CD4-positive, alpha-beta T cell (primary cell): Measurements from ENCODE around the gene ZNF830. TPM values are rescaled to one million over a fixed set of nuclear protein-coding genes. Genes with fewer than 3 reads are reported as not detected.

ENCODE experiments used
- ATAC-seq: fragments of 200-7000 bp; cut with Tn5 transposase; one replicate; pipeline ENCODE4 v1.10.0; 2022; ENCODE audit warnings: mild to moderate bottlenecking; ENCODE audit not compliant: poor library complexity
- CTCF ChIA-PET: fragments of 350-600 bp; sonication (Branson Sonifier 250); formaldehyde crosslinking; loops from one replicate; lab custom pipeline; 2021; ENCODE audit warnings: antibody characterized with exemption, inconsistent platforms; lab: Charles Lee
- POLR2A ChIA-PET: fragments of 350-600 bp; sonication (Branson Sonifier 250); formaldehyde crosslinking; loops from one replicate; lab custom pipeline; 2021; ENCODE audit warnings: antibody characterized with exemption, inconsistent platforms; lab: Charles Lee
- DNase-seq, 14 experiments: peaks; one replicate each; pipeline ENCODE4 v3.0.0-alpha.2; 2013 to 2020; ENCODE audit warnings: mixed read lengths in 2 of 14
- H3K27ac ChIP-seq, 2 donors: one replicate each; pipeline versions ENCODE4 v1.5.1 to v1.7.0; 2013; ENCODE audit warnings: low read length in 2 of 2, low read depth in 1 of 2, mild to moderate bottlenecking in 1 of 2
- H3K27me3 ChIP-seq, 2 experiments: 1 replicate in 1 of 2; 2 replicates in 1 of 2; pipeline versions ENCODE4 v1.6.1 to v1.7.0; 2013; ENCODE audit warnings: low read length in 2 of 2, control low read depth in 1 of 2, mild to moderate bottlenecking in 1 of 2, moderate library complexity in 1 of 2; ENCODE audit not compliant: insufficient read depth in 2 of 2, control insufficient read depth in 1 of 2
- H3K36me3 ChIP-seq: one replicate; pipeline ENCODE4 v1.6.1; 2013; ENCODE audit warnings: low read length, control low read depth; ENCODE audit not compliant: insufficient read depth
- H3K4me1 ChIP-seq: one replicate; pipeline ENCODE4 v1.6.1; 2013; ENCODE audit warnings: low read length, control low read depth; ENCODE audit not compliant: insufficient read depth
- H3K4me3 ChIP-seq: one replicate; pipeline ENCODE4 v1.5.1; 2013; ENCODE audit warnings: mild to moderate bottlenecking, low read length, moderate library complexity
- H3K9me3 ChIP-seq, 2 experiments: 1 replicate in 1 of 2; 2 replicates in 1 of 2; pipeline versions ENCODE4 v1.6.1 to v1.7.0; 2013; ENCODE audit warnings: low read length in 2 of 2, mild to moderate bottlenecking in 2 of 2, control low read depth in 1 of 2, moderate library complexity in 1 of 2; ENCODE audit not compliant: control insufficient read depth in 1 of 2, insufficient read depth in 1 of 2
- H3K27ac Mint-ChIP-seq: one replicate; pipeline ENCODE4 v1.8.0; 2020; ENCODE audit warnings: mixed read lengths
- H3K27me3 Mint-ChIP-seq: one replicate; pipeline ENCODE4 v1.8.0; 2021; ENCODE audit warnings: mixed read lengths
- H3K36me3 Mint-ChIP-seq: one replicate; pipeline ENCODE4 v1.8.0; 2021; ENCODE audit warnings: low read depth, mixed read lengths
- H3K4me1 Mint-ChIP-seq: one replicate; pipeline ENCODE4 v1.8.0; 2021; ENCODE audit warnings: low read depth, mixed read lengths
- H3K4me3 Mint-ChIP-seq: one replicate; pipeline ENCODE4 v1.8.0; 2020; ENCODE audit warnings: mild to moderate bottlenecking, mixed read lengths
- H3K9me3 Mint-ChIP-seq: one replicate; pipeline ENCODE4 v1.8.0; 2020; ENCODE audit warnings: mixed read lengths
- intact Hi-C, 2 experiments: fragments of 100-400 bp; cut with DNase I in 1 of 2; cut with micrococcal nuclease in 1 of 2; formaldehyde crosslinking; loops; one replicate each; pipeline versions ENCODE4 v1.15.1 to v1.9.0; 2023 to 2025; cut with DNase I, micrococcal nuclease
- total RNA-seq, 174 experiments: library from RNA in 2 of 174; stranded (reverse) in 2 of 174; gene quantifications; one replicate each; pipeline ENCODE4 v1.2.3 and lab custom pipeline; 2021 to 2026
- TF ChIP-seq, protein P1 (sequence below): fragments of 200-600 bp; IDR thresholded peaks from one replicate; pipeline ENCODE4 v1.8.0; 2022; ENCODE audit warnings: antibody characterized with exemption, mild to moderate bottlenecking

The ZNF830 gene
- total RNA-seq, 2 experiments from 2014 or later, result 34.4 to 39.0 TPM

DNA sequence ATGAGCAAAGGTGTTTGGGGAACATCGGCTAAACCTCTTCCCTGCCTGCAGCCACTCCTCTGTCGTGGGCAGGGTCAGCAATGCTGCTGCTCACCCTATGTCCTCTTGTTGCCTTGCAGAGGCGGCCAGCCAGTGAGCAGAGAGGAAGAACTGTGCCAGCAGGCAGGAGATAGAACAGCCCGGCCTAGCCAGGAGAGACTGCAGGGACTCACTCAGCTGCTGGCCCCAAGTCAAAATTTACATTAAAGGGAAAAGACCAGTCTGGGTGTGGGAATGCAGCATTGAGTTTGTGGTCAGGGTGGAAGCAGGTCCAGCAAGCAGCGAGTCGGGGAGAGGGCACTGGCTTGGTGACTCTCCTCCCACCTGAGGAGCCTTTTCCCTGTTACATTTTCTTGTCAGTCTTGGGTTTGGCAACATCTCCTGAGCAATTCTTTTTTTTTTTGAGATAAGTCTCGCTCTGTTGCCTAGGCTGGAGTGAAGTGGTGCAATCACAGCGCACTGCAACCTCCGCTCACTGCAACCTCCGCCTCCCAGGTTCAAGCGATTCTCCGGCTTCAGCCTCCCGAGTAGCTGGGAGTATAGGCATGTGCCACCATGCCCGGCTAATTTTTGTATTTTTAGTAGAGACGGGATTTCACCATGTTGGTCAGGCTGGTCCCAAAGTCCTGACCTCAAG lies 41.7 kb downstream of the ZNF830 start:
- H3K27me3 ChIP-seq, result no peaks in the 10 kb centered on the region
- Mint-ChIP-seq H3K27ac (no peak overlapping the region), H3K4me3 (no peak overlapping the region), H3K36me3 (peaks cover 75% of the 10 kb centered on the region), H3K4me1 (peaks cover 10% of the 10 kb centered on the region), H3K27me3 (no peaks in the 10 kb centered on the region), H3K9me3 (no peaks in the 10 kb centered on the region)
- H3K4me1 ChIP-seq, result peaks cover 7% of the 10 kb centered on the region
- intact Hi-C loops, result no loop called here
- ChIA-PET CTCF (no interaction called here), POLR2A (interaction anchor here (0.6 to 1.9 kb wide), 3 partner anchors 19 to 87 kb away, joined by 3 to 5 read pairs (median 4); no protein-coding TSS in a partner anchor)
- no peaks in the 10 kb centered on the region for H3K9me3 ChIP-seq
- TF ChIP-seq, protein P1, sequence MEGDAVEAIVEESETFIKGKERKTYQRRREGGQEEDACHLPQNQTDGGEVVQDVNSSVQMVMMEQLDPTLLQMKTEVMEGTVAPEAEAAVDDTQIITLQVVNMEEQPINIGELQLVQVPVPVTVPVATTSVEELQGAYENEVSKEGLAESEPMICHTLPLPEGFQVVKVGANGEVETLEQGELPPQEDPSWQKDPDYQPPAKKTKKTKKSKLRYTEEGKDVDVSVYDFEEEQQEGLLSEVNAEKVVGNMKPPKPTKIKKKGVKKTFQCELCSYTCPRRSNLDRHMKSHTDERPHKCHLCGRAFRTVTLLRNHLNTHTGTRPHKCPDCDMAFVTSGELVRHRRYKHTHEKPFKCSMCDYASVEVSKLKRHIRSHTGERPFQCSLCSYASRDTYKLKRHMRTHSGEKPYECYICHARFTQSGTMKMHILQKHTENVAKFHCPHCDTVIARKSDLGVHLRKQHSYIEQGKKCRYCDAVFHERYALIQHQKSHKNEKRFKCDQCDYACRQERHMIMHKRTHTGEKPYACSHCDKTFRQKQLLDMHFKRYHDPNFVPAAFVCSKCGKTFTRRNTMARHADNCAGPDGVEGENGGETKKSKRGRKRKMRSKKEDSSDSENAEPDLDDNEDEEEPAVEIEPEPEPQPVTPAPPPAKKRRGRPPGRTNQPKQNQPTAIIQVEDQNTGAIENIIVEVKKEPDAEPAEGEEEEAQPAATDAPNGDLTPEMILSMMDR, result no peak
- DNase-seq, result no peak
- no peak overlapping the region for H3K4me3 ChIP-seq
- H3K36me3 ChIP-seq, result peaks cover 49% of the 10 kb centered on the region
- H3K27ac ChIP-seq, result no peak overlapping the region
- no peak for ATAC-seq

DNA sequence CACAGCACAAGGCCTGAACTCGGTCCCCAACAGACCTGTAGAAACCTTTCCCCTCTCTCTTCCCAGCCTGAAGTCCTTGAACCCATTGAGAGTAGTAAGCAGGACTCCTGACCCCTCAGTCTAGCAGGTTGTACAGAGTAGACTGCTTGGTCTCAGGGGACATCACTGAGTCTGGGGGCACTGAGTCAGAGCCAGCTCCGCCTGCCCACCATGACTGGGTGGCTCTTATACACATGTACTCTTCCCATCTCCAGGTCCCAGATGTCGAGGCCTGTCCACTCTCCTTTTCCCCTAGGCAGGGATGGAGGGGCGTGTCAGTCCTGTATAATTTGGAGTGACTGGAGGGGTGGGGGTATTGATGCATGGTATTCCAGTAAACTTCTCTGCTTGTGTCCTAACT lies 42.4 kb downstream of the ZNF830 start:
- no peaks in the 10 kb centered on the region for H3K27me3 Mint-ChIP-seq
- DNase-seq (no peak), ATAC-seq (no peak)
- TF ChIP-seq, protein P1, result no peak
- intact Hi-C loops, result no loop called here
- no peak overlapping the region for H3K27ac Mint-ChIP-seq
- POLR2A ChIA-PET, result interaction anchor here (1.9 kb wide), 1 partner anchor 86 kb away, joined by 5 read pairs; no protein-coding TSS in a partner anchor
- H3K9me3 Mint-ChIP-seq, result no peaks in the 10 kb centered on the region
- Histone ChIP-seq H3K27me3 (no peaks in the 10 kb centered on the region), H3K36me3 (peaks cover 47% of the 10 kb centered on the region), H3K4me1 (no peaks in the 10 kb centered on the region), H3K9me3 (no peaks in the 10 kb centered on the region), H3K4me3 (no peak overlapping the region), H3K27ac (no peak overlapping the region)
- H3K4me3 Mint-ChIP-seq, result no peak overlapping the region
- H3K36me3 Mint-ChIP-seq, result peaks cover 75% of the 10 kb centered on the region
- H3K4me1 Mint-ChIP-seq, result peaks cover 6% of the 10 kb centered on the region
- CTCF ChIA-PET, result no interaction called here

DNA sequence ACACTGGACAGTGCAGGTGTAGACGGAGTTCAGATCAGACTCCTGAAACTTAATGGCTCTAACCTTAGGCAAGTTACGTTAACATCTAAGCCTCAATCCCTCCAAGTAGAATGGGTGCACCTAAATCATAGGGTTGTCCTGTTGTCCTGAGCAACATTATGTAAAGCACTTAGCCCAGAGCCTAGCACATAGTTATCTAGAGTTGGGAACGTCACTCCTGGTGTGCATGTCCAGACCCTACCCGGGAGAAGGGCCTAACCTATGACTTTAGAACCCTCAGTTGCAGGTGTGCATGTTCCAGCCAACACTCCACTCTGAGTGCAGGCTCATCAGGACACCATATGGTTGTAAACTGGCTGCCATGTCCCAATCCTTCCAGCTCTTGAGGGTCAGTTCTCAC lies 45.0 kb downstream of the ZNF830 start:
- Mint-ChIP-seq H3K36me3 (peaks cover 89% of the 10 kb centered on the region), H3K4me3 (no peak overlapping the region), H3K9me3 (no peaks in the 10 kb centered on the region), H3K4me1 (peaks cover 6% of the 10 kb centered on the region), H3K27me3 (no peaks in the 10 kb centered on the region), H3K27ac (peak overlapping the region; percentile 73)
- ATAC-seq, result no peak
- Histone ChIP-seq H3K9me3 (no peaks in the 10 kb centered on the region), H3K4me1 (no peaks in the 10 kb centered on the region), H3K4me3 (no peak overlapping the region), H3K27ac (no peak overlapping the region), H3K36me3 (peaks cover 59% of the 10 kb centered on the region), H3K27me3 (no peaks in the 10 kb centered on the region)
- TF ChIP-seq, protein P1, result no peak
- ChIA-PET POLR2A (interaction anchor here (1.0 kb wide), 1 partner anchor 12 kb away, joined by 3 read pairs; no protein-coding TSS in a partner anchor), CTCF (no interaction called here)
- intact Hi-C loops, result no loop called here
- DNase-seq, result no peak
